Vagina (tissue), 2 donors: Measurements from ENCODE around the gene PIM1. TPM values are rescaled to one million over a fixed set of nuclear protein-coding genes. Genes with fewer than 3 reads are reported as not detected.

ENCODE experiments used
- DNase-seq, 2 donors: peaks; one replicate each; pipeline ENCODE4 v3.0.0-alpha.2; 2017; ENCODE audit errors: extremely low spot score in 2 of 2
- H3K27ac ChIP-seq: fragments of 200-600 bp; sonication (generic); one replicate; pipeline ENCODE4 v1.5.1; 2019
- H3K27me3 ChIP-seq: fragments of 200-600 bp; sonication (generic); one replicate; pipeline ENCODE4 v1.5.1; 2019
- H3K36me3 ChIP-seq, 2 donors: fragments of 200-600 bp; sonication (generic); one replicate each; pipeline ENCODE4 v1.5.1; 2017 to 2019
- H3K4me1 ChIP-seq: fragments of 200-600 bp; sonication (generic); one replicate; pipeline ENCODE4 v1.5.1; 2019
- H3K4me3 ChIP-seq, 2 donors: fragments of 200-600 bp; sonication (generic); 1 replicate in 1 of 2; 2 replicates in 1 of 2; pipeline ENCODE4 v1.5.1; 2016 to 2019
- H3K9me3 ChIP-seq: fragments of 200-600 bp; sonication (generic); one replicate; pipeline ENCODE4 v1.5.1; 2019
- CTCF ChIP-seq, 3 experiments: fragments of 450-650 bp in 2 of 3; fragments of 200-600 bp in 1 of 3; sonication (generic) in 1 of 3; IDR thresholded peaks; one replicate each; pipeline ENCODE4 v1.5.1; 2017 to 2019; ENCODE audit warnings: antibody characterized with exemption in 3 of 3, mild to moderate bottlenecking in 2 of 3, moderate library complexity in 2 of 3
- POLR2A ChIP-seq, 2 donors: fragments of 450-650 bp; IDR thresholded peaks; one replicate each; pipeline ENCODE4 v1.6.1; 2017; ENCODE audit warnings: antibody characterized with exemption in 2 of 2, mild to moderate bottlenecking in 2 of 2, moderate library complexity in 2 of 2
- POLR2AphosphoS5 ChIP-seq, 2 donors: sonication (generic); formaldehyde crosslinking; IDR thresholded peaks; one replicate each; pipeline ENCODE4 v1.9.0; 2017; ENCODE audit warnings: antibody characterized with exemption in 2 of 2, mild to moderate bottlenecking in 2 of 2, low read depth in 1 of 2; ENCODE audit not compliant: insufficient read depth in 1 of 2
- intact Hi-C: fragments of 100-400 bp; cut with DNase I; formaldehyde crosslinking; loops from one replicate; pipeline ENCODE4 v1.15.1; 2023
- total RNA-seq: library from RNA; depleted of rRNA; stranded (reverse); fragments of >200 nt; gene quantifications from one replicate; pipeline ENCODE4 v1.2.3, GENCODE V29; 2016

Gene PIM1
- total RNA-seq, 1 donor from 2014 or later: 74.2 TPM

DNA sequence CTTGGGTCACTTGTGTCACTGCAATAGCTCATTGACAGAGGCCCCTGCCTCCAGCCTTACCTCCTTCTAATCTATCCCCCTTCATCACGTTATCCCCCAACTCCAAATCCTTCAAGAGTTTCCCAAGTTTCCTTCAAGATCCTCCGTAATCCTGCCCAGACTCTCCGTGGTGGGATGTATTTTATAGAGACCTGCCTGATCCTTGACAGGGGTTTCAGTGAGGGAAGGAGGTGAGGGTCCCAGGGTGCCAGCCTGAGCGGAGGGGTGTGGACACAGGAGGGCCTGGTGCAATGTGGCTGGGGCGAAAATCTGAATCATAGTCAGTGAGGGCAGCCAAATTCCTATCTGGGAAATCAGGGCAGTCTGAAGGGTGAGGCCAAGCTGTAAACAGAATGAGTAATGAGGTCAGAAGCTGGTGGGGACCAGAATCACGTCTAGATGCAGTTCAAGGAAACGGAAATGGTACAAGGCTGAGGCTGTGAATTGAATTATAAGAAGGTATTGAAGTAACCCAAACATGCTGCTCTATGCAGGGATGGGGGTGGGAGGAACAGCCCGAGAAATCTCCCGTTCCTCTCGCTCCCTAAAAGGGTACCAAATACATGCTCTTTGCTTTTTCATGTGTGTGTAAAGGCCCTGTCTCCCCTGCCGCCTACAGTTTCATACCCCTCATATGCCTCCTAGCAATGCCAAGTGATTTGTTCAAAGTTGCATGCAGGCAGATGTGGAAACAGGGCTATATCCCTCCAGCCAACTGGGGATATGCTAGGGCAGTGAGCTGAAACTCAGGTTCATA, 35.4 kb upstream of the PIM1 start:
- no peak for TF ChIP-seq CTCF (IDR thresholded peaks at IDR 0.05)
- TF ChIP-seq POLR2A (IDR thresholded peaks at IDR 0.05): no peak
- peak; percentile 49 to 56 for TF ChIP-seq POLR2AphosphoS5 (IDR thresholded peaks at IDR 0.05; ENCODE audit: insufficient read depth in 1 of 2, low read depth in 1 of 2)
- Histone ChIP-seq H3K9me3 (no peaks in the 10 kb centered on the region), H3K27me3 (no peaks in the 10 kb centered on the region), H3K4me1 (peaks cover 55% of the 10 kb centered on the region), H3K27ac (peak overlapping the region; percentile 69), H3K36me3 (no peaks in the 10 kb centered on the region), H3K4me3 (no peak overlapping the region)
- no peak for DNase-seq
- intact Hi-C loops: loop anchor here (5.0 kb wide), 1 partner anchor 38 kb away; the partner anchor contains the start of gene PIM1

DNA sequence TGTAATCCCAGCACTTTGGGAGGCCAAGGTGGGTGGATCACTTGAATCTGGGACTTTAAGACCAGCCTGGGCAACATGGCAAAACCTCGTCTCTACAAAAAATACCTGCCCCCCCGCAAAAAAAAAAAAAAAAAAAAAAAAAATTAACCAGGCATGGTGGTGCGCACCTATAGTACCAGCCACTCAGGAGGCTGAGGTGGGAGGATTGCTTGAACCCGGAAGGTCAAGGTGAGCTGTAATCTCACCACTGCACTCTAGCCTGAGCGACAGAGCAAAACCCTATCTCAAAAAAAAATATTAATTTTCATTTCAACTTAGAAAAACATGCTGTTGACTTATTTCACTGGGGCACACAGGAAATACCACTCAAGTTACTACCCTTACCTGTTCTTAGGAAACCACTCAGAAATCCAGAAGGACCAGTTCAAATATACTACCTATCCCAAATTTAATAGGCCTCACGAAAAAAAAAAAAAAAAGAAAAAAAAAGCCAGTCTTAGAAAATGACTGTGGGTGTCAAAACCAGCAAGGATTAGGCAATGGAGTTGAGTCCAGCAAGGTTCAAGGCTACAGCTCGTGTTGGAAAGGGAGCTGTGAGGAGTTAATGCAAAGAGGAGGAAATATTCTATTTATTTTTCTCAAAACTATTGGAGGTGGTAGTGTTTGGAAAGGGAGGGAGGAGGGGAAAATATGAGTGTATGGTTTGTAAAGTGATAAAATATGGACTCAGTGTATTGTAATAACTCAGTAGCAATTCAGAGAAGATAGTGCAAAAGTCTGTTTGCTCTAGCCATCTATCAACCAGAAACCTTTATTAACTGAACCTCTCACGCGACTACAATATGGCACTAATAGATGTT, 33.9 kb upstream of the PIM1 start:
- DNase-seq: no peak
- no peaks in the 10 kb centered on the region for H3K36me3 ChIP-seq
- peak overlapping the region; percentile 69 for H3K27ac ChIP-seq
- intact Hi-C loops: no loop called here
- H3K27me3 ChIP-seq: no peaks in the 10 kb centered on the region
- H3K4me3 ChIP-seq: no peak overlapping the region
- H3K9me3 ChIP-seq: no peaks in the 10 kb centered on the region
- TF ChIP-seq POLR2A (IDR thresholded peaks at IDR 0.05): no peak
- peaks cover 45% of the 10 kb centered on the region for H3K4me1 ChIP-seq

GRCh38 chr6:37136821-37137200, 33.1 kb upstream of the PIM1 start:
- intact Hi-C loops: no loop called here
- Histone ChIP-seq H3K27ac (peak overlapping the region; percentile 60), H3K36me3 (no peaks in the 10 kb centered on the region), H3K9me3 (no peaks in the 10 kb centered on the region), H3K27me3 (no peaks in the 10 kb centered on the region), H3K4me3 (no peak overlapping the region), H3K4me1 (peaks cover 38% of the 10 kb centered on the region)
- no peak for DNase-seq
- TF ChIP-seq POLR2A (IDR thresholded peaks at IDR 0.05) (no peak), POLR2AphosphoS5 (IDR thresholded peaks at IDR 0.05; ENCODE audit: insufficient read depth in 1 of 2, low read depth in 1 of 2) (no peak), CTCF (IDR thresholded peaks at IDR 0.05) (no peak)

GRCh38 chr6:37137201-37138090, 32.5 kb upstream of the PIM1 start:
- intact Hi-C loops: no loop called here
- no peak for DNase-seq
- peaks cover 32% of the 10 kb centered on the region for H3K4me1 ChIP-seq
- H3K27me3 ChIP-seq: no peaks in the 10 kb centered on the region
- H3K27ac ChIP-seq: peak overlapping the region; percentile 60
- H3K36me3 ChIP-seq: no peaks in the 10 kb centered on the region
- TF ChIP-seq POLR2A (IDR thresholded peaks at IDR 0.05): no peak
- no peak for TF ChIP-seq CTCF (IDR thresholded peaks at IDR 0.05)
- no peak for TF ChIP-seq POLR2AphosphoS5 (IDR thresholded peaks at IDR 0.05; ENCODE audit: insufficient read depth in 1 of 2, low read depth in 1 of 2)
- H3K4me3 ChIP-seq: no peak overlapping the region
- H3K9me3 ChIP-seq: no peaks in the 10 kb centered on the region

GRCh38 chr6:37138856-37139229, 31.1 kb upstream of the PIM1 start:
- H3K4me1 ChIP-seq: peaks cover 31% of the 10 kb centered on the region
- TF ChIP-seq POLR2AphosphoS5 (IDR thresholded peaks at IDR 0.05; ENCODE audit: insufficient read depth in 1 of 2, low read depth in 1 of 2) (no peak), POLR2A (IDR thresholded peaks at IDR 0.05) (no peak), CTCF (IDR thresholded peaks at IDR 0.05) (no peak)

More at GRCh38 chr6:37138856-37139229, 31.1 kb upstream of the PIM1 start:
- DNase-seq: no peak
- no peak overlapping the region for H3K4me3 ChIP-seq
- no peak overlapping the region for H3K27ac ChIP-seq
- intact Hi-C loops: no loop called here
- no peaks in the 10 kb centered on the region for H3K27me3 ChIP-seq
- no peaks in the 10 kb centered on the region for H3K9me3 ChIP-seq
- no peaks in the 10 kb centered on the region for H3K36me3 ChIP-seq
